ENCODE measurements around the gene ELF5.

DNA sequence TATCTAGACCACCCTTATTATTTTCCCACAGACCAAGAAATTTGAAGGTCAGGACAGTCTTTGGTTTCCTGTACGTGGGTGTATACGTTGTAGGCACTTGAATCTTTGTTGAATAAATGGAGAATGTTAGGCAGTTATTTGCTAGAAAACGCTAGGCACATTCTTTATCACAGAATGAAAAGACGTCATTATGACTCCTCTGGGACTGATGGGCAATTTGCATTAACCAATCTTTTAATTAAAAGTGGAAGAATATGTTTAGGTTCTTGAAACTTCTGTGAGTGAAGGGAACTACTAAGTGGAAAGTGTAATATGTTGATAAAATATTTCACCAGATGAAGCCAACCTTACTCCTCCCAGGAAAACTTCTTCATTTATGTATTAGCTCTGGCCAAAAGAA lies 69.2 kb downstream of the ELF5 start:
- TF ChIP-seq, protein P1, sequence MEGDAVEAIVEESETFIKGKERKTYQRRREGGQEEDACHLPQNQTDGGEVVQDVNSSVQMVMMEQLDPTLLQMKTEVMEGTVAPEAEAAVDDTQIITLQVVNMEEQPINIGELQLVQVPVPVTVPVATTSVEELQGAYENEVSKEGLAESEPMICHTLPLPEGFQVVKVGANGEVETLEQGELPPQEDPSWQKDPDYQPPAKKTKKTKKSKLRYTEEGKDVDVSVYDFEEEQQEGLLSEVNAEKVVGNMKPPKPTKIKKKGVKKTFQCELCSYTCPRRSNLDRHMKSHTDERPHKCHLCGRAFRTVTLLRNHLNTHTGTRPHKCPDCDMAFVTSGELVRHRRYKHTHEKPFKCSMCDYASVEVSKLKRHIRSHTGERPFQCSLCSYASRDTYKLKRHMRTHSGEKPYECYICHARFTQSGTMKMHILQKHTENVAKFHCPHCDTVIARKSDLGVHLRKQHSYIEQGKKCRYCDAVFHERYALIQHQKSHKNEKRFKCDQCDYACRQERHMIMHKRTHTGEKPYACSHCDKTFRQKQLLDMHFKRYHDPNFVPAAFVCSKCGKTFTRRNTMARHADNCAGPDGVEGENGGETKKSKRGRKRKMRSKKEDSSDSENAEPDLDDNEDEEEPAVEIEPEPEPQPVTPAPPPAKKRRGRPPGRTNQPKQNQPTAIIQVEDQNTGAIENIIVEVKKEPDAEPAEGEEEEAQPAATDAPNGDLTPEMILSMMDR (conservative IDR thresholded peaks at IDR 0.05; ENCODE audit: low read length): no peak
- no peak for TF ChIP-seq EZH2phosphoT487 (IDR thresholded peaks at IDR 0.05; ENCODE audit: borderline replicate concordance, low read depth, low read length)
